Mesodermal cell (in vitro differentiated cells): Measurements from ENCODE around the gene CSF1R.

ENCODE experiments used
- H3K27ac ChIP-seq: 2 replicates; pipeline ENCODE4 v1.7.0; 2013; ENCODE audit warnings: mild to moderate bottlenecking, low read depth, low read length, moderate library complexity; ENCODE audit not compliant: severe bottlenecking
- H3K36me3 ChIP-seq: 2 replicates; pipeline ENCODE4 v1.7.1; 2013; ENCODE audit warnings: mild to moderate bottlenecking, low read length, moderate library complexity; ENCODE audit not compliant: control insufficient read depth, insufficient read depth
- H3K4me1 ChIP-seq: one replicate; pipeline ENCODE4 v1.7.1; 2013; ENCODE audit warnings: mild to moderate bottlenecking, low read length; ENCODE audit not compliant: insufficient read depth, control insufficient read depth, poor library complexity, severe bottlenecking
- H3K4me3 ChIP-seq: 2 replicates; pipeline ENCODE4 v1.7.0; 2013; ENCODE audit warnings: low read length, control low read depth, mild to moderate bottlenecking; ENCODE audit not compliant: insufficient read depth, poor library complexity, severe bottlenecking; ENCODE audit errors: extremely low read depth
- H3K9me3 ChIP-seq: 2 replicates; pipeline ENCODE4 v1.7.1; 2013; ENCODE audit warnings: mild to moderate bottlenecking, low read length, moderate library complexity; ENCODE audit not compliant: control insufficient read depth
- WGBS, 2 experiments: methylation state at CpG; one replicate each; pipeline ENCODE4 v1.1.5; 2013; ENCODE audit warnings: missing lambda C conversion rate in 2 of 2; ENCODE audit not compliant: insufficient coverage in 2 of 2; 5-methylcytosine and 5-hydroxymethylcytosine counted together

Gene CSF1R

DNA sequence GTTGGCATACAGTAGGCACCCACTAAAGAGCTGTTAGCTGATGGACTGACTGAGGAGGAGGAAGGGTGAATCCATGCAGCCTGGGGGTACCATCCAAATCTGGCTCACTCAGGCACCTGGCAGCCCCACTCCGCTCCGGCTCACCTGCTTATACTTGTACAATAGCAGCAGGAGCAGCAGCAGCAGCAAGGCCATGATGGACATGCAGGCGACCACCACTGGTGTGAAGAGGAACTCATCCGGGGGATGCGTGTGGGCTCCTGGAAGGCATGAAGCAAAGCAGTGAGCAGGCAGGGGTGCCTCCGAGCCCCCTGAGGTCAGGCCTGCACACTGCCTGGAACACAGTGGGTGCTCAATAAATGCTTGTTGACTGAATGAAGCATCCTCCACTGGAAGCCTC lies 18.3 kb downstream of the CSF1R start:
- Histone ChIP-seq H3K36me3 (no peaks in the 10 kb centered on the region), H3K9me3 (no peaks in the 10 kb centered on the region), H3K27ac (no peak overlapping the region), H3K4me1 (peaks cover 19% of the 10 kb centered on the region), H3K4me3 (no peak overlapping the region)
- WGBS, 2 experiments = 90 to 97% methylated on average over 6 of the region's 6 CpGs

GRCh38 chr5:150067405-150067960 lies 18.9 kb downstream of the CSF1R start:
- WGBS, 2 experiments = 97 to 100% methylated on average over 4 to 6 of the region's 6 CpGs
- Histone ChIP-seq H3K9me3 (no peaks in the 10 kb centered on the region), H3K36me3 (no peaks in the 10 kb centered on the region), H3K4me1 (peaks cover 19% of the 10 kb centered on the region), H3K27ac (no peak overlapping the region), H3K4me3 (no peak overlapping the region)

- H3K4me3 ChIP-seq = no peak overlapping the region
- no peaks in the 10 kb centered on the region for H3K36me3 ChIP-seq
- H3K4me1 ChIP-seq = peaks cover 19% of the 10 kb centered on the region
- WGBS, 2 experiments = 83% methylated on average over 2 of the region's 2 CpGs
- no peaks in the 10 kb centered on the region for H3K9me3 ChIP-seq
- no peak overlapping the region for H3K27ac ChIP-seq
Observed at GRCh38 chr5:150066901-150067396, 19.4 kb downstream of the CSF1R start.

- H3K27ac ChIP-seq = no peak overlapping the region
- H3K9me3 ChIP-seq = no peaks in the 10 kb centered on the region
- no peaks in the 10 kb centered on the region for H3K36me3 ChIP-seq
- no peak overlapping the region for H3K4me3 ChIP-seq
- peaks cover 19% of the 10 kb centered on the region for H3K4me1 ChIP-seq
- WGBS, 2 experiments = 90 to 96% methylated on average over 3 to 4 of the region's 5 CpGs
Observed at GRCh38 chr5:150066436-150066835, 19.9 kb downstream of the CSF1R start.

- H3K4me1 ChIP-seq = peaks cover 19% of the 10 kb centered on the region
- no peaks in the 10 kb centered on the region for H3K36me3 ChIP-seq
- no peak overlapping the region for H3K4me3 ChIP-seq
- 89 to 90% methylated on average over 6 to 7 of the region's 10 CpGs for WGBS, 2 experiments
- no peaks in the 10 kb centered on the region for H3K9me3 ChIP-seq
- H3K27ac ChIP-seq = no peak overlapping the region
Observed at GRCh38 chr5:150065886-150066285, 20.5 kb downstream of the CSF1R start.

DNA sequence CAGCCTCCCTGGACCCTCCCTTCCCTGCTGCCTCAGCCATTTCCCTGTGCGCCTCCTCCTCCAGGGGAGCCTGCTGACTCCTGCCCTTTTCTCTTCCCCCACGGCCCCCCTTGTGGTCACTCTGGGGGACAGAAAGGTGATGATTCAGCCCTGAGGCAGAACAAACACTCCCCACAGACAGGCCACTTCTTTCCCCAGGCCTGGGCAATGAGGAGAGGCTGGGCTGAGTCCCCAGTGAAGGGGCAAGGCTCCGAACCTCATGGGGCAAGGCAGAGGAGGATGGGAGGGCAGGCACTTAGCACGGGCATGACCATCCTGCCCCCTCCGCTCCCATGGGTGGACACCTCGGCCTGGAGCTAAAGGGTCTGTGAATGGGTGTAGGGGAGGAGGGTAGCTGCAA lies 21.0 kb downstream of the CSF1R start:
- peaks cover 19% of the 10 kb centered on the region for H3K4me1 ChIP-seq
- no peak overlapping the region for H3K4me3 ChIP-seq
- WGBS, 2 experiments = 68 to 80% methylated on average over 1 to 3 of the region's 6 CpGs
- no peaks in the 10 kb centered on the region for H3K36me3 ChIP-seq
- no peaks in the 10 kb centered on the region for H3K9me3 ChIP-seq
- H3K27ac ChIP-seq = no peak overlapping the region

DNA sequence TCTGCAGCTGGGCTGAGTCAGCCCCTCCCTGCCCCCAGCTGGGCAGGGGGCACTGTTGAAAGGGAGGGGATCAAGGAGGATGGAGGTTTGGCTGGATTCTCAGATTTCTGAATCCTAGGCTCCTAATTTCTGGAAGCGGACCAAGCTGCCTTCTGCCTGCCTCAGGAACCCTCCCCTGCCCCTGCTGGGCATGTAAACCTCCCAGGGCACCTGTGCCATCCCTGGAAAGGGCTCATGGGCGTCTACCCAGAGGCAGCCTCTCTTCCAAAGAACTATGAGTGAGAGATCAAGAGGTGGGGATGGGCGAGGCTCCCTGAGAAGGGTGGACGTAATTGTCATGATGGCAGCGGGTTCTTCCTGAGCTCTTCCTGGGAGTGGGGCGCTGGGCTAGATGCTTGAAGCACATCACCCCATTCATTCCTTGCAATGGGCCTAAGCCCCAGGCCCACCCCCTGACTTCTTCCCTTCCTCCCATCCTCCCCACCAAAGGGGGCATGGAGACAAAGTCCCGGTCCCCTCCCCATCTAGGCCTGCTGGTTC lies 21.6 kb downstream of the CSF1R start:
- Histone ChIP-seq H3K4me3 (no peak overlapping the region), H3K4me1 (peaks cover 19% of the 10 kb centered on the region), H3K27ac (no peak overlapping the region), H3K36me3 (no peaks in the 10 kb centered on the region), H3K9me3 (no peaks in the 10 kb centered on the region)
- whole genome bisulfite sequencing, 2 experiments = 100% methylated on average over 2 of the region's 7 CpGs; no CpG with 5 or more reads in 1 of the 2 experiments

GRCh38 chr5:150063638-150064037 lies 22.7 kb downstream of the CSF1R start:
- Histone ChIP-seq H3K4me1 (peaks cover 21% of the 10 kb centered on the region), H3K36me3 (no peaks in the 10 kb centered on the region), H3K9me3 (no peaks in the 10 kb centered on the region), H3K27ac (no peak overlapping the region), H3K4me3 (no peak overlapping the region)
- 70 to 100% methylated on average over 2 to 4 of the region's 5 CpGs for WGBS, 2 experiments

GRCh38 chr5:150062216-150062922 lies 24.0 kb downstream of the CSF1R start:
- H3K27ac ChIP-seq = no peak overlapping the region
- no peak overlapping the region for H3K4me3 ChIP-seq
- peaks cover 22% of the 10 kb centered on the region for H3K4me1 ChIP-seq
- H3K36me3 ChIP-seq = no peaks in the 10 kb centered on the region
- no peaks in the 10 kb centered on the region for H3K9me3 ChIP-seq
- WGBS, 2 experiments = 86 to 100% methylated on average over 1 to 2 of the region's 2 CpGs

DNA sequence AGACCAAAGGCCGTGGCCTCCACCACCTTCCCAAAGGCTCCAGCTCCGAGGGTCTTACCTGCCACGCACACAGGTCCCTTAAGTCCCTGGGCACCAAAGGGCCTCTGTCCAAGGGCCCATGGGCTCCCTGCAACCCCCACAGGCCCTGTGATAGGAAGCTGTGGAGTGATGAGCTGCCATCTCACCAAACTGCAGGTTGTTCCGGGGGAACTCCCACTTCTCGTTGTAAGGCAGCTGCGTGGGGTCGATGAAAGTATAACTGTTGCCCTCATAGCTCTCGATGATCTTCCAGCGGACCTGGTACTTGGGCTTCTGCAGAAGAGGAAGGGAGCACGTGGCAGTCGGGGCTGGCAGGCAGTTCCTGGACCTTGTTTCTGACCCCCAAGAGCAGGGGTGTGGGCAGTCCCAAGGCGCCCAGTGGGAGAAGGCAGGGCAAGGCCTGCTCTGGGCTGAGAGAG lies 24.8 kb downstream of the CSF1R start:
- no peak overlapping the region for H3K4me3 ChIP-seq
- no peak overlapping the region for H3K27ac ChIP-seq
- peaks cover 18% of the 10 kb centered on the region for H3K4me1 ChIP-seq
- no peaks in the 10 kb centered on the region for H3K9me3 ChIP-seq
- WGBS, 2 experiments = 96 to 97% methylated on average over 7 to 9 of the region's 12 CpGs
- H3K36me3 ChIP-seq = no peaks in the 10 kb centered on the region

GRCh38 chr5:150060471-150060870 lies 25.9 kb downstream of the CSF1R start:
- peaks cover 6% of the 10 kb centered on the region for H3K36me3 ChIP-seq
- H3K4me1 ChIP-seq = peaks cover 11% of the 10 kb centered on the region
- no peak overlapping the region for H3K27ac ChIP-seq
- 75 to 83% methylated on average over 2 to 7 of the region's 7 CpGs for WGBS, 2 experiments
- no peaks in the 10 kb centered on the region for H3K9me3 ChIP-seq
- H3K4me3 ChIP-seq = no peak overlapping the region
